T1000 (cell line): Measurements from ENCODE around the gene NUP210.
"Not testable (repeated sequence)": the region's sequence is repeated elsewhere in the genome, so short reads cannot be mapped to it uniquely, and the experiment has no call there.

ENCODE experiments used
- DNase-seq: peaks from one replicate; lab custom pipeline; 2025; ENCODE audit warnings: mixed read lengths; lab: John Stamatoyannopoulos, UW

The NUP210 gene

DNA sequence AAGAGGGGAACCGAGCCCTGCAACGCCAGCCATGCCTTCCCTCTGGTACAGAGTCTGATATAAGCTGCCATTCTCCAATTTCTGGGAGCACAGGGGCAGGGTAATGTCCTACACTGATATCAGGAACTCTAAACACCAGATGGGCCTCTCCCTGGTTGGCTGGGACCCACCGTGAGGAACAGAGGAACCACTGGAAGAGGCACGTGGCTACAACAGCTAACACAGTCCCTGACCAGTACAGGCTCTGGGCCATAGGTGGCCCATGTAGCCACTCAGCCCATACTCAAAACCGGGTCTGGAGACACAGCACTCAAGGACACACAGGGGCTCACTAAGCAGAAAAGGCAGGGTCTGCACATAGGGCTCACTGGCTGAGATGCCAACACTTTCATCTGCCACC, 13.9 kb downstream of the NUP210 start:
- DNase-seq, result no peak

GRCh38 chr3:13405614-13406013, 14.5 kb downstream of the NUP210 start:
- DNase-seq, result no peak

DNA sequence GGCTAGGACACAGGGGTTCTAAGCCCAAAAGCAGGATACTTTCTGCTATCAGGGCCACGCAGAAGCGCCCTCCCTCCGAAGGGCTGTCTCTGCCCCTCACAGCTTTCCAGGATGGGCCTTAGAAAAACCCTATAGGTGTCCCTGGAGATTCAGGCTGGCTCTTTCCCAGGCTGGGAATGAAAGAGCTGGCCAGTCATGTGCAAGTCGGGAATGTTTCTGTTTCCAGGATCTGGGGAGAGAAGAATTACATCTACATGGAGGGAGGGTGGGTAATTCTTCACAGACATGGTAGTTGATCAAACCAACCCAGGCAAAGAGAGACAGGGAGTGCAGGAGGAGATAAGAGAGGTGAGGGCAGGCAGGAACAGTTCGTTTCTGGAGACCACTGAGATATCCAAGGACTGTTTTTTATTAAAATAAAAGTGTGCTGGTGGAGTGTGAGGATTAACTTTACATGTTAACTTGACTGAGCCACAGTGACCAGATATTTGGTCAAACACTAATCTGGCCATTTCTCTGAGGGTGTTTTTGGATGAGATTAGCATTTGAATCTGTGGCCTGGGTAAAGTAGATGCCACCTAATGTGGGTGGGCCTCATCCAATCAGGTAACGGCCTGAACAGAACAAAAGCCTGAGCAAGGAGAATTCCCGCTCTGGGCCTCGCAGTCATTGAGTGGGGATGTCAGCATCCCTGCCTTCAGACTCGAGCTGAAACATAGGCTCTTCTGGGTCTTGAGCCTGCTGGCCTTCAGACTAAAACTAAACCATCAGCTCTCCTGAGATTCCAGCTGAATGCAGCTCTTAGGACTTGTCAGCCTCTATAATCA, 15.3 kb downstream of the NUP210 start:
- DNase-seq, result no peak

DNA sequence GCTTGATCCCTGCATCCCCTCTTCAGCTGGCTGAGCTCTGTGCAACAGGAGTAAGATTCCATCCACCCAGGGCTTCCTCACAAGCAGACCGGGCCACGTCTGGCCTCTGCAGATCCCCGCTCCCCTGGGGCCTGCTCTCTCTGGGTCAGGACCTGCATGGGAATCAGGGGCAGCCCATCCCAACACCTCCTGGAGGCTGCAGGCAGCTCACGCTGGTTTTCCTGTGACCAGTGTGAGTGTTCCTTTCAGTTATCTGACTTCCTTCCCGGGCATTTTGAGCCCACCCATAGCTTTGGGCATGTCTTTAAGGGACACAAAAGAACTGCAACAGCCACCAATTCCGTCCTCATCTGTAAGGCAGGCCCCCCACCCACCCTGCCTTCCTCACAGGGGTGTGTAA, 16.3 kb downstream of the NUP210 start:
- DNase-seq, result no peak

- DNase-seq, result no peak
Observed at GRCh38 chr3:13403213-13403819, 16.8 kb downstream of the NUP210 start.

DNA sequence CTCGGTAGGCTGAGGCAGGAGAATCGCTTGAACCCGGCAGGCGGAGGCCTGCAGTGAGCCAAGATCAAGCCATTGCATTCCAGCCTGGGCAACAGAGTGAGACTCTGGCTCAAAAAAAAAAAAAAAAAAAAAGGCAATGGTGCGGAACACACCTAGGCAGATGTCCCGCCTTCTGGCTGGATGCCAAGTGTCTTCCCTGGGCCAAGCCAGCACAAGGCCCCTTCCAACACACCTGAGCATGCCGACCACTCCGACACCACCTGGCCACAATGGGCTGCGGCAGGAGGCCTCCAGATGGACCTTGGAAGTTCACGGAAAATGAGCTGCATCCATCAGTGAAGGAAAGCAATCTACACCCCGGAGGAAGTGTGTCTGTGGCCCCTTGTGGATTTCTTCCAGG, 19.0 kb downstream of the NUP210 start:
- DNase-seq, result no peak

- no peak for DNase-seq
Observed at GRCh38 chr3:13400114-13400673, 19.9 kb downstream of the NUP210 start.

DNA sequence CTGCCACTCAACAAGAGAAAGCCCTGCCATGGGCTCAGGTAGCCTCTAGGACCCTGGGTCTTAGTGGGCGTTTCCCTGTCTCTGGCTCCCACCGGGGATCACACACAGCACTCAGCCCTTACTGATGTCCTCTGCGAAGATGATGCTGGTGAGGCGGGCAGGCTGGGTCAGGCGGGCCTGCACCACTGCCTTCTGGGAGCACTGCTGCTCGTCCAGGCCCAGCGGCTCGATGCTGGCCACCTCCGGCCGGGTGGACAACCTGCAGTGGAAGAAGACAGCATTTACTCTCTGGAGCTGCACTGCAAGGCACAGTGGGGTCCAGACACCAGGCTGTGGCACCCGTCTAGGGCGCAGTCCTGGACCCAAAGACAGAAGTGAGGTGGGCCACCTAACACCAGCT, 20.5 kb downstream of the NUP210 start:
- DNase-seq, result no peak

DNA sequence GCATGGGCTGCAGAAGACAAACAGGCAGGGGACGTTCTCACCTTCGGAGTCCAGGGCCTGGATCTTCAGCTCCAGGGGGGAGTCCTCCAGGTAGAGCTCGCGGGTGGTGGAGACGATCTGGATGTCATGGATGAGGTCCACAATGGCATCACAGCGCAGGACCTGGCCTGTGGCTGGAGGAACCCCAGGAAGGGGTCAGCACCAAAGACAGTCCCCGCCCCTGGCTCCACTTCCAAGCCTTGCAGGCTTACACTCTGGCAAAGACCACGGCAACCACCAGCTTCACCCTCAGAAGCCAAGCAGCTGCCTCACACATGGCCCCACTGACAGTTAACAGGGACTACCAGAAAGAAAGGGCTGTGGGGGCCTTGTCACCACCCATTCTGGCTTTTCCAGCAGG, 22.8 kb downstream of the NUP210 start:
- DNase-seq, result no peak

- no peak for DNase-seq
Observed at GRCh38 chr3:13394363-13394762, 25.8 kb downstream of the NUP210 start.

DNA sequence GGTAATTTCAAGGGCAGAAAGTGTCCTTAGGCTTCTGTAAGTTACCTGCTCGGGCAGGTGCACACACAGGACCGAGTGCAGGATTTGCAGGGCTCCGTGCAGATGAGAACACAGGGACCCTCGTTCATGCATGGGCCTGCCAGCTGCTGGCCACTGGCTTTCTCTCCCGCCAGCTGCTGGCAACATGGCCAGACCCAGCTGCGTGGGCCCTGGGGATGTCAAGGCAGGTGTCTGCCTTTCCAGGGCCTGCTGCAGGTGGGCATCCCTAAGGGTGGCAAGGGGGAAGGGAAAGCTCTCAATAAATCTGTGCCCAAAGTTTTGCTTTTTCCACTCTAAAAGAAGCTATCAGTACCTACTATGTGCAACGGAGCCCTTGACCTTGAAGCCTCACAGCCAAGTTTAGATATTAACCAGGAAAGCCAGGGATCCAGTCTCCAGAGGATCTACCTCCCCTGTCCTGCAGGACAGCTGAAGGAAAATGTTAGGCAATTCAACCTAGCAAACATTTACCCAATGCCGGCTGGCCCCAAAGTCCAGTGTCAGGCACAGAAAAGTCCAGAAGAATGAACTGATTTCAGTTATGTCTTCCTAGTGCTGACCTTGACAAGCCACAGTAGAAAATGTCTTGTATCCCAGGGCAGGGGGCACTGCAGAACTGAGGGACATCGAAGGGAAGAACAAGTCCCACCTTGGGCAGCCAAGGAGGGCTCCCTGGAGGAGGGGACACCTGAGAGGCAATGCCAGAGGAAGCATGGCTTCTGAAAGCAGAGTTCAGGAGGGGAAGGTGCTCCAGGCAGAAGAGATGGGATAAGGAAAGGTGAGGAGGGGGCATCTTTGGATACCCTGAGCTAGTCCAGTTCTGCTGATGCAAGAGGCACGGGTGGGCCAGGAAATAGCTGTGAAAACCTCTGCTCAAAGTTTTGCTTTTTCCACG, 26.4 kb downstream of the NUP210 start:
- no peak for DNase-seq

DNA sequence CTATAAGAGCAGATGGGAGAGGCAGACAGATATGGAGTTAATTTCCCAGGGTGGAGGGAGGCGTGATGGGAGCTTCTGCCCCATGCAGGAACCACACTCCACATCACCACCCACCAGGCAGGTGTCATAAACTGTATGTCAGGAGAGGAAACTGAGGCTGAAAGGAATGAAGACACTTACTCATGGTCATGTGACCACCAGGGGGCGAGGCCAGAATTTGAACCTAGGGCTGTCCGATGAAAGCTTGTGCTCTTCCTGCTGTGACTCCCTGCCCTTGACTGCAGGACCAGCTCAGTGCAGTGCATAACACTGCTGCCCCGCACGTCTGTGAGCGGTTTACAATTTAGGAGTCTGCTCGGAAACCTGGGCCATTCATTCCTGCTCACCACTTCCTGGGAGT, 28.8 kb downstream of the NUP210 start:
- no peak for DNase-seq

DNA sequence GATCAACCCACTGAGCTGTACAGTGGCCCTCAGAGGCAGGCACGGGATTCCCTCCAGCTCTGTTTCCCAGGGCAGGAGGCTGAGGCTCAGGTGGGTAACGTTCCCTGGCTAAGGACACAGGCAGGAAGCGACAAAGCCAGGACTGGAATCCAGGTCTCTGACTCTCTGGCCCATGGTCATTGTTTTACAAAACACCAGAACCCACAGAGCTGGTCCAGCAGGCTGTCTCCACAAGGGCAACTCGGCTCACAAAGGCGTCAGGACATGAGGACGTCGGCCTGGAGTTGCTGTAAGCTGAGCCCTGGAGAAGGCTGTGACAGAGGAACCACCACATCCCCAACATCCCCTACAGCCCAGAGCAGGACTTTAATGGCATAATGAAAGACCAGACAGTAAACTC, 30.7 kb downstream of the NUP210 start:
- DNase-seq, result no peak

- DNase-seq, result no peak
Observed at GRCh38 chr3:13388816-13389215, 31.3 kb downstream of the NUP210 start.

DNA sequence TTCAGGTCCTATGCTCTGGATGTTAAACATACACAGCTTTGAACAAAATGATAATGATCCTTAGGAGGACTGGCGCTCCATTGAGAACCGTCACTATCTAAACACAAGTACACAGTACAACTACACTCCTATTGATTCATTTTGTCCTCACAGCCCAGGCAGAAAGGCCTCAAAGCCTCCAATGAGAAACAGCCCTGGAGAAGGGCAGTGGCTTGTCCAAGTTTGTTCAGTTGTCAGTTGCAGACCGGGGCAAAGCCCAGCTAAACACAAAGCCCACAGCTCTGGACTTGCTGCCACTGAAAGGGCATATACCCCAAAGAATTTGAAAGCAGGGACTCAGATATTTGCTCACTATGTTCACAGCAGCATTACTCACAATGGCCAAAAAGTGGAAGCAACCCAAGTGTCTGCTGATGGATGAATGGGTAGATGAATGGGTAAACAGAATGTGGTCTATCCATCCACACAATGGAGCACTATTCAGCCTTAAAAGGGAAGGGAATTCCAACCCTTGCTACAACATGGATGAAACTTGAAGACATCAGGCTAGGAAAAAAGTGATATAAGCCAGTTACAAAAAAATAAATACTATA, 34.7 kb downstream of the NUP210 start:
- DNase-seq, result no peak

- DNase-seq, result no peak
Observed at GRCh38 chr3:13380971-13381370, 39.2 kb downstream of the NUP210 start.

DNA sequence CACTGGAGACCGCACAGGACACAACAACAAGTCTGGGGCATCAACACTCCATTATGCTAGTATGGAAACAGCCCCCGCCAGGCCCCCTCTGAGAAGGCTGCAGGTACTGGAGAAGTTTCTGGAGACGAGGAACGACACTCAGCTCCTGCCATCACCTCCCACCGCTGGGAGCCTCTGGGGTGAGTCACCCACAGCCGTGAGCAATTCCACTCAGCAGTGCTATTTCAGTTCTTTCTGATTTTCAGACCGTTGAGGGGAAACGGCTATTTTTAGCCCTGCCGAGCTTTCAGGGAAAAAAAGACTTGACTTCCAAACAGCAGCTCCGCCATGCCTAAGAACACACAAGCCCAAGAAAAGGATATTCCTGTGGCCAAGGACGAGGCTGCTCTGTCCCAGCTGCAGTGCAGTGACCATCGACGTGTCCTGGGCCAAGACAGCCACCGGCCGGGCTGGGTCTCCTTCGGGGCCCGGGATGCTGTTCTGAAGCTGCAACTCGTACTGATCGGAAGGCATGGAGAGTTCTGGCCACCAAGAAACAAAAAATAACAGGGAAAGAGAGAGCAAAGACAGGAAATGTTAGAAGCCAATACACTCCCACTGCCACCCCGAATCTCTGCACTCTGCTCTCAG, 40.8 kb downstream of the NUP210 start:
- no peak for DNase-seq

DNA sequence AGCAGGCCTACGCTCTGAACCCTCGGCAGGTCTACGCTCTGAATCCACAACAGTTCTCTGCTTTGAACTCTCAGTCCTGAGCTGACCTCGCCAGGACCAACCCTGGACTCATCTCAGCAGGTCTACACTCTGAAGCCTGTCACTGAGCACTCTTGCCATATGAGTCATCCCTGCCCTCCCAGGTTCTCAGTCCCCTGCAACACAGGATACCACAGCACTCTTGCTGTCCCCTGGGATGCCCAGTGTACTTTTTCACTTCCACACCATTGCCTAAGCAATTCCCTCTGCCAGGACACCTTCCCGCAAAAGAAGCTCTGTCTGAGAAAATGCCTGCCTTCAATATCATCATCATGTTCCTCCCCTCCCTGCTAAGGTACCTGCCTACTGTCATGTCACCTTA, 42.0 kb downstream of the NUP210 start:
- no peak for DNase-seq

- not testable (repeated sequence) for DNase-seq
Observed at GRCh38 chr3:13377741-13378140, 42.4 kb downstream of the NUP210 start.

DNA sequence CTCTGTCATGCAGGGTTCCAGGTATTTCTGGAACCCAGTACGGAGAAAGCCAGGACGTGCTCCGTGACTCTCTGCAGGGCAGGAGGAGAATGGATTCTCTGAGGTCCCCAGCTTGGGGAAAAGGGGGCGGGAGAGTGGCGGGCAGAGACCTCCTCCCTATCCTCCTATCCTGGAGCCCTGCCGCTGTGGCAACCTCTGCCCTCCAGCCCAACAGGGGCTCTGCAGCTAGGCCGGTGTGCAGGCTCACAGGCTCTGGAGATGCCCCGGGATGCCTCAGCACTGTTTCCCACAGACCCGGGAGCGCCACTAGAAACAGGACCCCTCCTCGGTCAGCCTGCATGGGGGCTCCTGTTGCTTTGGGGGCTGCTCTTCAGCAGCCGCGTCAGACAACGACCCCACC, 43.1 kb downstream of the NUP210 start:
- no peak for DNase-seq

GRCh38 chr3:13376091-13376490, 44.0 kb downstream of the NUP210 start:
- DNase-seq, result no peak
